ENCODE measurements around the gene DHTKD1. TPM values are rescaled to one million over a fixed set of nuclear protein-coding genes. Genes with fewer than 3 reads are reported as not detected.

DHTKD1 gene
- total RNA-seq, 1 donor from 2014 or later: 18.4 TPM

DNA sequence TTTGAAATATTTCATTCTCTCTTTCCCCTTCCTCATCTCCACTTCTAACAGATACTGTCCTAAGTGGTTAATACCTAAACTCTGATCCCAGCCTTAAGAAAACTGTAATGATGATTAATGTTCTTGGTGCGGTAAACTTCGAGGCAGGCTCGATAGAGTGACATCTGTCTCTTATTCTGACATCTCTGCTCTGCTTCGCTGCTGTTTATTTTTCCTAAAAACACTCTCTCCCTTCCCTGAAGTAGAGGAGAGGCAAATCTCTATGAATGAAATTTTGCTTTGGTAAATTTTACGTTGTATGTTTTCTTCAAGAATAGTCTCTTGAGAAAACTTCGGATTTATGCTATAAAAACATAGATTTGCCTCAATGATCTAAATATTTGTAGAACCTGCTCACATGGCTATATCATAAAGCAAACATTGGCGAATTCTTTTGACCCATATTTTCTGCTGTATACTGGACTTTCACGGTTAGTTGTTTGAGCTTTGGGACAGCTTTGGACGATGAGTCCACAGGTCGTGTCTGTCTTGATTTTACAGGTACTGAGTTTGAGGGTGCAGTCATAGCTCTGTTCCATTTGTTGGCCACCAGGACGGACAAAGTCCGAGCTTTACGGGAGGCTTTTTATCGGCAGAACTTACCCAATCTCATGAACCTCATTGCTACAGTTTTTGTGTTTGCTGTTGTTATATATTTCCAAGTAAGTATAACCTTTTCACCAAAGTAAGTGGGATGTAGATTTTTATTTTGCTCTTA lies 87.8 kb downstream of the DHTKD1 start:
- Histone ChIP-seq H3K36me3 (ENCODE audit: control insufficient read depth, insufficient read depth, low read length) (peaks cover 7% of the 10 kb centered on the region), H3K27me3 (ENCODE audit: control insufficient read depth, insufficient read depth, low read length) (no peaks in the 10 kb centered on the region), H3K4me3 (ENCODE audit: low read depth, low read length) (no peak overlapping the region)
- DNase-seq (ENCODE audit: low read depth) (no peak), FAIRE-seq (no peak)
- TF ChIP-seq, protein P1, sequence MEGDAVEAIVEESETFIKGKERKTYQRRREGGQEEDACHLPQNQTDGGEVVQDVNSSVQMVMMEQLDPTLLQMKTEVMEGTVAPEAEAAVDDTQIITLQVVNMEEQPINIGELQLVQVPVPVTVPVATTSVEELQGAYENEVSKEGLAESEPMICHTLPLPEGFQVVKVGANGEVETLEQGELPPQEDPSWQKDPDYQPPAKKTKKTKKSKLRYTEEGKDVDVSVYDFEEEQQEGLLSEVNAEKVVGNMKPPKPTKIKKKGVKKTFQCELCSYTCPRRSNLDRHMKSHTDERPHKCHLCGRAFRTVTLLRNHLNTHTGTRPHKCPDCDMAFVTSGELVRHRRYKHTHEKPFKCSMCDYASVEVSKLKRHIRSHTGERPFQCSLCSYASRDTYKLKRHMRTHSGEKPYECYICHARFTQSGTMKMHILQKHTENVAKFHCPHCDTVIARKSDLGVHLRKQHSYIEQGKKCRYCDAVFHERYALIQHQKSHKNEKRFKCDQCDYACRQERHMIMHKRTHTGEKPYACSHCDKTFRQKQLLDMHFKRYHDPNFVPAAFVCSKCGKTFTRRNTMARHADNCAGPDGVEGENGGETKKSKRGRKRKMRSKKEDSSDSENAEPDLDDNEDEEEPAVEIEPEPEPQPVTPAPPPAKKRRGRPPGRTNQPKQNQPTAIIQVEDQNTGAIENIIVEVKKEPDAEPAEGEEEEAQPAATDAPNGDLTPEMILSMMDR (IDR thresholded peaks at IDR 0.05; ENCODE audit: insufficient read depth, low read length, severe bottlenecking): no peak

DNA sequence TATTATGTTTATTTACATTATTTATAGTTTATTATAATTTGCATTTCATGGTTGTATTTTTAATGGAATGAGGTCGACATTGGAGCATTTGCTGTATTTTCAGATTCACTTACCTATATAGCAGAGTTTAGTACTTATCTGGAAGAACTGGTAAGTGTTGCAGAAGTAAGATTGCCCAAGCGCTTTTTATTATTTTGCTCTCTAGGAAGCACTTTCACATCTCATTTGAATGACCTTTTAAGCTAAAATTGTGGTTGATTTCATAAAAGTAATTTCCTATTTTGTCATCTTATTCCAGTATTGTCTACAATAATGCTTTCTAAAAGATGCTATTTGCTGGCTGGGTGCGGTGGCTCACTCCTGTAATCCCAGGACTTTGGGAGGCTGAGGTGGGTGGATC lies 89.4 kb downstream of the DHTKD1 start:
- no peak for FAIRE-seq
- H3K4me3 ChIP-seq (ENCODE audit: low read depth, low read length): no peak overlapping the region
- TF ChIP-seq, protein P1 (IDR thresholded peaks at IDR 0.05; ENCODE audit: insufficient read depth, low read length, severe bottlenecking): no peak
- peaks cover 8% of the 10 kb centered on the region for H3K36me3 ChIP-seq (ENCODE audit: control insufficient read depth, insufficient read depth, low read length)
- H3K27me3 ChIP-seq (ENCODE audit: control insufficient read depth, insufficient read depth, low read length): no peaks in the 10 kb centered on the region
- no peak for DNase-seq (ENCODE audit: low read depth)

DNA sequence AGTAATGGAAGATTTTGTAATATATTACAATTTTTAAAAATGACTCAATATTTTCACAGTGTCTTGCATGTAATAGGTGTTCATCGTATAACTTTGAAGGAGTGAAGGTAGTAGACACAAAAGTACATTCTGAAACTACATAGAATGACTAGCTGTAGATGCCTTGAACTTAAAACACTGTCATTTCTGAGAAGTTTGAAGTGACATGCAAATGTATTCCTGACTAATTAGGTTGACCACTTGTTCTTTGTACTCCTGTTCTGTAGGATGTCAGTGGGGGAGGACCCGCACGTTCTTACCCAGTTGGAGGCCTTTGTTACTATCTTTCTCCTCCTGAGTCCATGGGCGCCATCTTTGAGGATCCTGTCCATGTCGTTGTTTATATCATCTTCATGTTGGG lies 91.9 kb downstream of the DHTKD1 start:
- FAIRE-seq (no peak), DNase-seq (ENCODE audit: low read depth) (no peak)
- Histone ChIP-seq H3K4me3 (ENCODE audit: low read depth, low read length) (no peak overlapping the region), H3K36me3 (ENCODE audit: control insufficient read depth, insufficient read depth, low read length) (peaks cover 13% of the 10 kb centered on the region), H3K27me3 (ENCODE audit: control insufficient read depth, insufficient read depth, low read length) (no peaks in the 10 kb centered on the region)
- TF ChIP-seq, protein P1 (IDR thresholded peaks at IDR 0.05; ENCODE audit: insufficient read depth, low read length, severe bottlenecking): no peak

DNA sequence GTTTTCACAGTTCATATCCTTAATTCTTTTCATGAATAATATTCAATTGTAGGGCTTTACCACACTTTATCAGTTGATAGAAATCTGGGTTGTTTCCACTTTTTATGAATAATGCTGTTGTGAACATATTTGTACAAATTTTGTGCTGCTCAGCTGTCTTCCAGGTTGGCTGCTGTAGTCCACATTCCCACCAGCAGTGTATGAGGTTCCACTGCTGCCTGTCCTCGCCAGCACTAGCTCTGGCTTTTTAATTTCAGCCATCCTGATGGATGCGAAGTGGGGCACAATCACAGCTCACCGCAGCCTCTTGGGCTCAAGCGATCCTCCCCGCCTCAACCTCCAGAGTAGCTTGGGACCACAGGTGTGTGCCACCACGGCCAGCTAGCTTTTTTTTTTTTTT lies 94.2 kb downstream of the DHTKD1 start:
- H3K4me3 ChIP-seq (ENCODE audit: low read depth, low read length): no peak overlapping the region
- TF ChIP-seq, protein P1 (IDR thresholded peaks at IDR 0.05; ENCODE audit: insufficient read depth, low read length, severe bottlenecking): no peak
- no peak for DNase-seq (ENCODE audit: low read depth)
- H3K27me3 ChIP-seq (ENCODE audit: control insufficient read depth, insufficient read depth, low read length): no peaks in the 10 kb centered on the region
- FAIRE-seq: no peak
- peaks cover 15% of the 10 kb centered on the region for H3K36me3 ChIP-seq (ENCODE audit: control insufficient read depth, insufficient read depth, low read length)

DNA sequence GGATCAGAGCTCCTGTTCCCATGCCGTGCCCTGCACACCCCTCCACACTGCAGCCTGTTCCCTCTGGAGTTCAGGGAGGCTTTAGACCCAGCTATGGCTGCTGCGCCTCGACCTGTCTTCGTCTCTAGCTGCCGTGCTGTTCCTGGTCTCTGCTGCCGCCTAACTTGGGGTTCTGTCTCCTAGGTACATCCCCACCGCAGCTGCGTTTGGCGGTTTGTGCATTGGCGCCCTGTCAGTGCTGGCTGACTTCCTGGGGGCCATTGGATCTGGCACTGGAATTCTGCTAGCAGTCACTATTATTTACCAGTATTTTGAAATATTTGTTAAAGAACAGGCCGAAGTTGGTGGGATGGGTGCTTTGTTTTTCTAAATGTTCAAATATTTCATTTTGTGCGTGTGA lies 95.3 kb downstream of the DHTKD1 start:
- FAIRE-seq (no peak), DNase-seq (ENCODE audit: low read depth) (no peak)
- no peaks in the 10 kb centered on the region for H3K27me3 ChIP-seq (ENCODE audit: control insufficient read depth, insufficient read depth, low read length)
- TF ChIP-seq, protein P1 (IDR thresholded peaks at IDR 0.05; ENCODE audit: insufficient read depth, low read length, severe bottlenecking): no peak
- peaks cover 15% of the 10 kb centered on the region for H3K36me3 ChIP-seq (ENCODE audit: control insufficient read depth, insufficient read depth, low read length)
- no peak overlapping the region for H3K4me3 ChIP-seq (ENCODE audit: low read depth, low read length)

DNA sequence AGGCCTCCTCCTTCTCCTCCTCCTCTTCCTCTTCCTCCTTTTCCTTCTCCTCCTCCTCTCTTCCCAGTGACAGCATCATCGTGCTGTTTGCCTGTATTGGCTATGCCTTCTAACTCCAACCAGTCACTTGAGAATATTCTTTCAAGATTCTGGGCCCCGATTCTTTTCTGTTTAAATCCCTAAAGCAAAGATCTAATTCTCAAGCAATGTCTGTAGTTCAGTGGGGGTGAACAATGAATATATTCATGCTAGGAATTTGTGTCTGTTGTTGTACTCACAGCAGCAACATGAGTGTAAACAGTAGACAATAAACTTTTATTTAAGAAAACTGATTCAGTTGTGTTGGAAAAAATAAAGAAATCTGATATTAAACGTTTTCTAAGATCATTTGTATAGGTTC lies 96.3 kb downstream of the DHTKD1 start:
- DNase-seq (ENCODE audit: low read depth) (no peak), FAIRE-seq (no peak)
- Histone ChIP-seq H3K4me3 (ENCODE audit: low read depth, low read length) (no peak overlapping the region), H3K27me3 (ENCODE audit: control insufficient read depth, insufficient read depth, low read length) (no peaks in the 10 kb centered on the region), H3K36me3 (ENCODE audit: control insufficient read depth, insufficient read depth, low read length) (peaks cover 15% of the 10 kb centered on the region)
- TF ChIP-seq, protein P1 (IDR thresholded peaks at IDR 0.05; ENCODE audit: insufficient read depth, low read length, severe bottlenecking): no peak
